GM23338 (cell line): Measurements from ENCODE around the gene WDR31. TPM values are rescaled to one million over a fixed set of nuclear protein-coding genes. Genes with fewer than 3 reads are reported as not detected.

Experiments used
- ATAC-seq: fragments of 200-7000 bp; cut with Tn5 transposase; 3 replicates; pipeline ENCODE4 v1.9.1; 2020
- DNase-seq: peaks from one replicate; pipeline ENCODE4 v3.0.0-alpha.2; 2015; ENCODE audit warnings: low spot score
- H2AFZ ChIP-seq: fragments of 200-600 bp; sonication (generic); 2 replicates; pipeline ENCODE4 v1.8.0; 2016; ENCODE audit warnings: antibody characterized with exemption, mild to moderate bottlenecking, moderate library complexity
- H3F3A ChIP-seq: fragments of 200-600 bp; sonication (generic); replicated peaks from 2 replicates; pipeline ENCODE4 v1.8.0; 2017; ENCODE audit warnings: antibody characterized with exemption, mixed run types, low read depth
- H3K27ac ChIP-seq: fragments of 200-600 bp; sonication (generic); 2 replicates; pipeline ENCODE4 v1.6.1; 2016; ENCODE audit warnings: low read depth
- H3K27me3 ChIP-seq: fragments of 200-600 bp; sonication (generic); 2 replicates; pipeline ENCODE4 v1.8.0; 2016; ENCODE audit warnings: mild to moderate bottlenecking, mixed run types, moderate library complexity; ENCODE audit not compliant: insufficient read depth
- H3K36me3 ChIP-seq: fragments of 200-600 bp; sonication (generic); 2 replicates; pipeline ENCODE4 v1.8.0; 2016; ENCODE audit warnings: mild to moderate bottlenecking; ENCODE audit not compliant: insufficient read depth
- H3K4me1 ChIP-seq: fragments of 200-600 bp; sonication (generic); 2 replicates; pipeline ENCODE4 v1.8.0; 2016; ENCODE audit warnings: mild to moderate bottlenecking, moderate library complexity; ENCODE audit not compliant: insufficient read depth
- H3K4me2 ChIP-seq: fragments of 200-600 bp; sonication (generic); 2 replicates; pipeline ENCODE4 v1.7.1; 2017; ENCODE audit warnings: mixed run types
- H3K4me3 ChIP-seq: fragments of 200-600 bp; sonication (generic); 2 replicates; pipeline ENCODE4 v1.6.1; 2016; ENCODE audit warnings: mixed run types
- H3K79me2 ChIP-seq: fragments of 200-600 bp; sonication (generic); replicated peaks from 2 replicates; pipeline ENCODE4 v1.8.0; 2017; ENCODE audit warnings: mild to moderate bottlenecking; ENCODE audit not compliant: insufficient read depth
- H3K9me2 ChIP-seq: fragments of 200-600 bp; sonication (generic); 2 replicates; pipeline ENCODE4 v1.8.0; 2017; ENCODE audit not compliant: insufficient read depth
- H4K20me1 ChIP-seq: fragments of 200-600 bp; sonication (generic); replicated peaks from 2 replicates; pipeline ENCODE4 v1.8.0; 2017; ENCODE audit warnings: mild to moderate bottlenecking; ENCODE audit not compliant: insufficient read depth
- H3K27ac Mint-ChIP-seq: 2 replicates; pipeline ENCODE4 v1.8.0; 2020; ENCODE audit warnings: inconsistent platforms, mild to moderate bottlenecking, moderate library complexity, mixed read lengths
- H3K27me3 Mint-ChIP-seq: 3 replicates; pipeline ENCODE4 v1.8.0; 2022; ENCODE audit warnings: low read depth, mild to moderate bottlenecking, moderate library complexity, mixed read lengths, inconsistent platforms; ENCODE audit not compliant: insufficient read depth, poor library complexity
- H3K36me3 Mint-ChIP-seq: 3 replicates; pipeline ENCODE4 v1.8.0; 2021; ENCODE audit warnings: low read depth, mild to moderate bottlenecking, inconsistent platforms, moderate library complexity, mixed read lengths
- H3K4me1 Mint-ChIP-seq: 3 replicates; pipeline ENCODE4 v1.8.0; 2020; ENCODE audit warnings: mild to moderate bottlenecking, inconsistent platforms, mixed read lengths
- H3K4me3 Mint-ChIP-seq: 3 replicates; pipeline ENCODE4 v1.8.0; 2021; ENCODE audit warnings: moderate library complexity, mild to moderate bottlenecking, inconsistent platforms, mixed read lengths
- H3K9me3 Mint-ChIP-seq: 3 replicates; pipeline ENCODE4 v1.8.0; 2020; ENCODE audit warnings: moderate library complexity, mild to moderate bottlenecking, inconsistent platforms, mixed read lengths
- CREB1 ChIP-seq: fragments of 250-450 bp; sonication (Bioruptor Pico); IDR thresholded peaks from 2 replicates; pipeline ENCODE4 v1.5.0; 2020; ENCODE audit warnings: low read depth, mild to moderate bottlenecking, moderate library complexity
- ETS1 ChIP-seq: IDR thresholded peaks from 2 replicates; pipeline ENCODE4 v1.6.1; 2016; ENCODE audit warnings: antibody characterized with exemption
- EZH2 ChIP-seq: fragments of 200-600 bp; sonication (generic); IDR thresholded peaks from one replicate; pipeline ENCODE4 v1.8.0; 2017; ENCODE audit warnings: antibody characterized with exemption, mild to moderate bottlenecking, low read depth; ENCODE audit not compliant: unreplicated experiment
- JUNB ChIP-seq: IDR thresholded peaks from one replicate; pipeline ENCODE4 v1.6.1; 2016; ENCODE audit warnings: antibody characterized with exemption; ENCODE audit not compliant: unreplicated experiment
- NANOG ChIP-seq: IDR thresholded peaks from 2 replicates; pipeline ENCODE4 v1.6.1; 2016; ENCODE audit warnings: antibody characterized with exemption, borderline replicate concordance
- ZNF114 ChIP-seq: fragments of 250-450 bp; sonication (Bioruptor Pico); IDR thresholded peaks from 2 replicates; pipeline ENCODE4 v1.5.0; 2020; ENCODE audit warnings: mild to moderate bottlenecking, moderate library complexity
- ZNF462 ChIP-seq: fragments of 250-450 bp; sonication (Bioruptor Pico); IDR thresholded peaks from 2 replicates; pipeline ENCODE4 v1.5.0; 2020; ENCODE audit warnings: mild to moderate bottlenecking, moderate library complexity
- polyA plus RNA-seq: library from polyadenylated mRNA; unstranded; fragments of >200 nt; fragmentation: Nextera tagmentation; extraction: Ambion mirVana; gene quantifications from 2 replicates; pipeline ENCODE4 v1.2.1, GENCODE V29; 2016
- total RNA-seq: library from RNA; depleted of rRNA; stranded (reverse); fragments of >200 nt; shearing (Covaris generic); gene quantifications from 2 replicates; pipeline ENCODE4 v1.2.3, GENCODE V29; 2014

WDR31 gene
- total and polyA plus RNA-seq, 2 experiments from 2014 or later, result 0.13 to 0.63 TPM

- no peak overlapping the region for H3K4me3 Mint-ChIP-seq
- Histone ChIP-seq H3K4me3 (no peak overlapping the region), H3K27me3 (no peaks in the 10 kb centered on the region), H3K4me2 (no peak overlapping the region), H3K36me3 (no peaks in the 10 kb centered on the region), H3F3A (no peaks in the 10 kb centered on the region), H3K27ac (no peak overlapping the region), H3K9me2 (no peaks in the 10 kb centered on the region), H2AFZ (no peak overlapping the region), H4K20me1 (no peaks in the 10 kb centered on the region), H3K79me2 (no peaks in the 10 kb centered on the region), H3K4me1 (no peaks in the 10 kb centered on the region)
- no peaks in the 10 kb centered on the region for H3K9me3 Mint-ChIP-seq
- no peaks in the 10 kb centered on the region for H3K36me3 Mint-ChIP-seq
- no peak for ATAC-seq
- no peak for TF ChIP-seq ETS1
- no peak for TF ChIP-seq EZH2
- no peak for TF ChIP-seq JUNB
- no peak for TF ChIP-seq ZNF462
- no peak for TF ChIP-seq ZNF114 (CRISPR knock-in tag)
- TF ChIP-seq NANOG, result no peak
- TF ChIP-seq CREB1 (CRISPR knock-in tag), result no peak
- no peak overlapping the region for H3K27ac Mint-ChIP-seq
- H3K27me3 Mint-ChIP-seq, result no peaks in the 10 kb centered on the region
- peaks cover 3% of the 10 kb centered on the region; the same call in 2 of the 3 replicates for H3K4me1 Mint-ChIP-seq
- DNase-seq, result no peak
These were observed 8.3 kb downstream of the WDR31 start for GRCh38 chr9:113331780-113332179.
